Measurements from ENCODE around the gene SSNA1. TPM values are rescaled to one million over a fixed set of nuclear protein-coding genes. Genes with fewer than 3 reads are reported as not detected.
A peak's percentile ranks its signal among the peaks of the same experiment; 100 is the strongest.

SSNA1 gene
- total RNA-seq, 2 donors from 2014 or later = 39.4 to 48.3 TPM

GRCh38 chr9:137215196-137215986 is 26.9 kb downstream of the SSNA1 start:
- DNase-seq (no peak), ATAC-seq (no peak)
- H3K4me3 Mint-ChIP-seq = no peak overlapping the region
- H3K36me3 Mint-ChIP-seq (ENCODE audit: low read depth) = no peaks in the 10 kb centered on the region
- no peaks in the 10 kb centered on the region for H3K27me3 Mint-ChIP-seq
- no peaks in the 10 kb centered on the region for H3K4me1 Mint-ChIP-seq
- no peak overlapping the region for H3K27ac Mint-ChIP-seq
- no peaks in the 10 kb centered on the region for H3K9me3 ChIP-seq (ENCODE audit: control insufficient read depth, low read length, poor library complexity, severe bottlenecking)

- Mint-ChIP-seq H3K4me1 (no peaks in the 10 kb centered on the region), H3K36me3 (ENCODE audit: low read depth) (no peaks in the 10 kb centered on the region), H3K27ac (no peak overlapping the region), H3K27me3 (no peaks in the 10 kb centered on the region), H3K4me3 (no peak overlapping the region)
- no peaks in the 10 kb centered on the region for H3K9me3 ChIP-seq (ENCODE audit: control insufficient read depth, low read length, poor library complexity, severe bottlenecking)
- ATAC-seq = no peak
- DNase-seq = no peak
These were observed 27.9 kb downstream of the SSNA1 start for GRCh38 chr9:137216188-137216965.

GRCh38 chr9:137217276-137218211 is 29.1 kb downstream of the SSNA1 start:
- no peak for DNase-seq
- Mint-ChIP-seq H3K36me3 (ENCODE audit: low read depth) (no peaks in the 10 kb centered on the region), H3K27ac (no peak overlapping the region), H3K4me1 (no peaks in the 10 kb centered on the region), H3K4me3 (peak overlapping the region; percentile 25), H3K27me3 (no peaks in the 10 kb centered on the region)
- ATAC-seq = no peak
- no peaks in the 10 kb centered on the region for H3K9me3 ChIP-seq (ENCODE audit: control insufficient read depth, low read length, poor library complexity, severe bottlenecking)

DNA sequence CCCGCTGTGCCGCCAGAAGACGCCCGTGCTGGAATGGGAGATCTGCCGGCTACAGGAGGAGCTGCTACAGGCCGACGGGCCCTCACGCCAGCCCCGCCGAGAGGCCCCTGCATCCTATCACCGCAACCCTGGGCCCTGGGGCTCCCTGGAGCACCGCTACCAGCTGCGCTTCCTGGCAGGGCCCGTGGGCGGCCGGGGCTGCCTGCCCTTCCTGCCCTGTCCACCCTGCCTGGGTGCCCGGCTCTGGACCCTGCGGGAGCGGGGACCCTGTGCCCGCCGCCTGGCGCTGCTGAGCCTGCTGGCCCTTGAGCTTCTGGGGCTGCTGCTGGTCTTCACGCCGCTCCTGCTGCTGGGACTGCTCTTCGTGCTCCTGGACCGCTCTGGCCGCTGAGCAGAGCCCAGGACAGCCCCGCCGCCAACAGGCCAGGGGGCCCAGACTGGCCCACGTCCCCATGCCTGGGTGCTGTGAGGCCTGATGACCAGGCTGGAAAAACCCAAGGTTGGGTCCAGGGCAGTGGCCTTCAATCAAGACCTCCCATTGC is 29.8 kb downstream of the SSNA1 start:
- DNase-seq (no peak), ATAC-seq (no peak)
- no peak overlapping the region for H3K4me3 Mint-ChIP-seq
- no peak overlapping the region for H3K27ac Mint-ChIP-seq
- peaks cover 2% of the 10 kb centered on the region for H3K4me1 Mint-ChIP-seq
- no peaks in the 10 kb centered on the region for H3K9me3 ChIP-seq (ENCODE audit: control insufficient read depth, low read length, poor library complexity, severe bottlenecking)
- no peaks in the 10 kb centered on the region for H3K36me3 Mint-ChIP-seq (ENCODE audit: low read depth)
- H3K27me3 Mint-ChIP-seq = no peaks in the 10 kb centered on the region

- H3K4me1 Mint-ChIP-seq = peaks cover 2% of the 10 kb centered on the region
- DNase-seq = no peak
- no peaks in the 10 kb centered on the region for H3K36me3 Mint-ChIP-seq (ENCODE audit: low read depth)
- H3K9me3 ChIP-seq (ENCODE audit: control insufficient read depth, low read length, poor library complexity, severe bottlenecking) = no peaks in the 10 kb centered on the region
- no peak overlapping the region for H3K4me3 Mint-ChIP-seq
- H3K27ac Mint-ChIP-seq = no peak overlapping the region
- H3K27me3 Mint-ChIP-seq = no peaks in the 10 kb centered on the region
- ATAC-seq = no peak
These were observed 30.3 kb downstream of the SSNA1 start for GRCh38 chr9:137218754-137219271.

GRCh38 chr9:137219757-137220316 is 31.4 kb downstream of the SSNA1 start:
- ATAC-seq (no peak), DNase-seq (no peak)
- Mint-ChIP-seq H3K36me3 (ENCODE audit: low read depth) (no peaks in the 10 kb centered on the region), H3K27ac (no peak overlapping the region), H3K4me3 (no peak overlapping the region), H3K27me3 (no peaks in the 10 kb centered on the region), H3K4me1 (peaks cover 2% of the 10 kb centered on the region)
- H3K9me3 ChIP-seq (ENCODE audit: control insufficient read depth, low read length, poor library complexity, severe bottlenecking) = no peaks in the 10 kb centered on the region

DNA sequence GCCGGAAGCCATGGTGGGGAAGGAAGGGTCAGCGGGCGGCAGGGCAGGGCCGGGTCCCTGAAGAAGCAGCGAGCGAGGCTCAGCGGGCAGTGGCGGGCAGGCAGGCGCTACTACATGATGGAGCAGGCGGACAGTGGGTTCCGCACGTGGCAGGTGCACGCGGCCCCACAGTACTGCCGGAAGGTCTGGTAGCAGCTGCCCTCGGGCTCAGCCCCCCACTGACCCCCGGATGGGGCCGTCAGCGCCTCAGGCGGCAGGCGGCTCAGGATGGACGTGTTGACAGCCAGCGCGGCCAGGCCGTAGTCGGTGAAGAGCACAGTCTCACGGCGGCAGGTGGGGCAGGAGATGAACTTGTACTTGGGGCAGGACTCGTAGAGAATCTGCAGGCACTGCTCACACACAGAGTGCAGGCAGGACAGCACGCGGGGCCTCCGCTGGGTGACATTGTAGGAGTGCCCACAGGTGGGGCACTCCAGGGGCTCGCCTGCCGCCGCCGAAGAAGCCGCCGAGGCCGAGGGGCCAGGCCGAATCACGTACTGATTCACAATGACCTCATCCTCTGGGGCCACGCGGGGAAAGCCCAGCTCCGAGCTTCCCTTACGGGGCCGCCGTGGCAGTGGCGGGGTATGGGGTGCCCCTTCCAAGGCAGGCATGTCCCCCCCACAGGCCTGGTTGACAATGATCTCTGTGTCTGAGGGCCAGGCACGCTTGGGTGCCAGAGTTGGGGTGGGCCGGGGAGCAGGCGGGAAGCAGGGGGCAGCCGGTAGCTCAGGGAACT is 32.0 kb downstream of the SSNA1 start:
- Mint-ChIP-seq H3K27ac (no peak overlapping the region), H3K27me3 (no peaks in the 10 kb centered on the region), H3K4me1 (peaks cover 2% of the 10 kb centered on the region), H3K36me3 (ENCODE audit: low read depth) (no peaks in the 10 kb centered on the region), H3K4me3 (peak overlapping the region; percentile 52)
- ATAC-seq (no peak), DNase-seq (no peak)
- no peaks in the 10 kb centered on the region for H3K9me3 ChIP-seq (ENCODE audit: control insufficient read depth, low read length, poor library complexity, severe bottlenecking)

- ATAC-seq (no peak), DNase-seq (no peak)
- Mint-ChIP-seq H3K4me1 (peaks cover 2% of the 10 kb centered on the region), H3K36me3 (ENCODE audit: low read depth) (no peaks in the 10 kb centered on the region), H3K27me3 (no peaks in the 10 kb centered on the region), H3K4me3 (peak overlapping the region; percentile 52), H3K27ac (no peak overlapping the region)
- H3K9me3 ChIP-seq (ENCODE audit: control insufficient read depth, low read length, poor library complexity, severe bottlenecking) = no peaks in the 10 kb centered on the region
These were observed 32.6 kb downstream of the SSNA1 start for GRCh38 chr9:137221095-137221505.

- H3K36me3 Mint-ChIP-seq (ENCODE audit: low read depth) = no peaks in the 10 kb centered on the region
- H3K27ac Mint-ChIP-seq = no peak overlapping the region
- no peak for ATAC-seq
- DNase-seq = no peak
- H3K27me3 Mint-ChIP-seq = no peaks in the 10 kb centered on the region
- H3K4me3 Mint-ChIP-seq = no peak overlapping the region
- H3K4me1 Mint-ChIP-seq = peaks cover 2% of the 10 kb centered on the region
- no peaks in the 10 kb centered on the region for H3K9me3 ChIP-seq (ENCODE audit: control insufficient read depth, low read length, poor library complexity, severe bottlenecking)
These were observed 33.1 kb downstream of the SSNA1 start for GRCh38 chr9:137221506-137222111.

DNA sequence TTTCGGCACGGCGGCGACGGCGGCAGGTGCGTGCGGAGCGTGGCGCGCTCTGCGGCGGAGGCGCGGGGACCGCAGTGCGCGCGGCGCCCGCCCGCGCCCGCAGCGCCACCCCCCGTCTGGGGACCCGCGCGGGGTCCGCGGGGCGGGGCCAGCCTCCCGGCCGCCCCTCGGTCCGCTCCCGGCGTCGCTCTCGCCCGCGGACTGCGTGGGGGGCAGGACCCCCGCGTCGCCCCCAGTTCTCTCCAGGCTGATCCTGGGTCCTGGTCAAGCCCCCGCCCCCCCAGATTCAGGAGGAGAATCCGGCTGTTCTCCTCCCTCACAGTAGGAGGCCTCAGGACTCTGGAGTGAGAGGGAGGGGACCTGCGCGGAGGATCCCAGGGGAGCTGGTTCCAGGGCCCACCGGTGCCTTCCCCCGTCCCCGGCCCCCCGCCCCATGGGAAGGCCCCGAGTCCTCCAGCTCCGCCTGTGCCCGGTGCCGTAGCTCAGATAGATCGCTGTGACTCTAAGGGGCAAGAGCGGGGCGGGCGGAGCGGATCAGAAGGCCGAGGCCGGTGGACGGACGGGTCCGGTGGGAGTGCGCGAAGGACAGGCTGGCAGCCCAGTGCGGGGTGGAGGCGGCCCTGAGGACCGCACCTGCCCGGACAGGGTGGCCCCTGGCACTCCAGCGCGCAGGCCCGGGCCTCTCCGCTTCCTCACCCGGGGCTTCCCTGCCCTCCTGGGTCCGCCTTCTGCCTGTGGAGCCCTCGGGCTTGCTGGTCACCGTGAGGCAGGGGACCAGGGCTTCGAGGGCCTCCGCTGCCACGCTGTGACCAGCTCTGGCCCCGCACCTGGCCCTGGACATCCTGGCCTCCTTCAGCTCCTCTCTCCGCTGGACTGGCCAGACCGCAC is 34.0 kb downstream of the SSNA1 start, which contains the start of gene RNF208:
Gene RNF208 (minus strand): TSS at position 51 of the 888 bp plus-strand sequence. CDS start 1,028 bp downstream, outside the sequence.
- no peak within 1 kb of the TSS for H3K27ac Mint-ChIP-seq
- peak within 1 kb of the TSS; percentile 82 for H3K4me3 Mint-ChIP-seq
- no peak for ATAC-seq
- H3K27me3 Mint-ChIP-seq = peaks cover 2% of the 10 kb centered on the region
- no peak for DNase-seq
- H3K9me3 ChIP-seq (ENCODE audit: control insufficient read depth, low read length, poor library complexity, severe bottlenecking) = no peaks in the 10 kb centered on the region
- no peaks in the 10 kb centered on the region for H3K36me3 Mint-ChIP-seq (ENCODE audit: low read depth)
- H3K4me1 Mint-ChIP-seq = peaks cover 3% of the 10 kb centered on the region

All from T-helper 17 cell (primary cell).